Measurements from ENCODE around the gene CCSAP.
A peak's percentile ranks its signal among the peaks of the same experiment; 100 is the strongest.
"Not testable (repeated sequence)": the region's sequence is repeated elsewhere in the genome, so short reads cannot be mapped to it uniquely, and the experiment has no call there.

Gene CCSAP

GRCh38 chr1:229364207-229365065 lies 21.6 kb upstream of the CCSAP start:
- no peak for DNase-seq (ENCODE audit: low spot score)

GRCh38 chr1:229363723-229364122 lies 20.9 kb upstream of the CCSAP start:
- DNase-seq (ENCODE audit: low spot score), result no peak

- no peak for DNase-seq (ENCODE audit: low spot score)
Measured at GRCh38 chr1:229360420-229360819, 17.6 kb upstream of the CCSAP start.

DNA sequence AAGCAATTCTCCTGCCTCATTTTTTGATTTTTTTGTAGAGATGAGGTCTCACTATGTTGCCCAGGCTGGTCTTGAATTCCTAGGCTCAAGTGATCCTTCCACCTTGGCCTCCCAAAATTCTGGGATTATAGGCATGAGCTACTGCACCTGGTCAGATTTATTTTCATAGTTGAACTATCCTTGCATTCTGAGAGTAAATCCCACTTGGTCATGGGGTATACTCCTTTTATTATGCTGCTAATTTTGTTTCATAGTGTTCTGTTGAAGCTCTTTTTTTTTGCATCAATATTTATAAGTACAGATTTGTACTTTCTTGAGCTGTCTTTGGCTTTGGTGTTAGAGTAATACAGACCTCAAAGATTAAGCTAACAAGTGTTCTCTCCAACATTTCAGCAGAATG lies 12.8 kb upstream of the CCSAP start:
- DNase-seq (ENCODE audit: low spot score), result no peak

DNA sequence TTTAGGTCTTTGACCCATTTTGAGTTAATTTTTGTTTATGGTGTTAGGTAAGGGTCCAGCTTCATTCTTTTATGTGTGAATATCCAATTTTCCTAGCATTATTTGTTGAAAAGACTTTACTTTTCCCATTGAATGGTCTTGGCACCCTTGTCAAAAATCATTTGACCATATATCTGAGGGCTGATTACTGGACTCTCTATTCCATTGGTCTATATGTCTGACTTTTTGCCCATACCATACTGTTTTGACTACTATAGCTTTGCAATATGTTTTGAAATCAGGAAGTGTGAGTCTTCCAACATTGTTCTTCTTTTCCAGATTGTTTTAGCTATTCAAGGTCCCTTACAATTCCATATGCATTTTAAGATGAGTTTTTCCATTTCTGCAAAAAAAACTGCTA lies 11.4 kb upstream of the CCSAP start:
- DNase-seq (ENCODE audit: low spot score), result no peak

DNA sequence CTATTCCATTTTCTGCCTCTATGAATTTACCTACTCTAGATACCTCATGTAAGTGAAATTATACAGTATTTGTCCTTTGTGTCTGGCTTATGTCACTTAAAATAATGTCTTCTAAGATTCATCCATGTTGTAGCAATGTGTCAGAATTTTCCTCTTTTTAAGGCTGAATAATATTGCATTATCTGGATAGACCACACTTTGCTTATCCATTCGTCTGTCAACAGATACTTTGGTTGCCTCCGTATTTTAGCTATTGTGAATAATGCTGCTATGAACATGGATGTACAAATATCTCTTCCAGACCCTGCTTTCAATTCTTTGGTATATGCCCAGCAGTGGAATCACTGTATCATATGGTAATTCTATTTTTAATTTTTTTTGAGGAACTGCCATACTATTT lies 10.1 kb upstream of the CCSAP start:
- no peak for DNase-seq (ENCODE audit: low spot score)

- DNase-seq (ENCODE audit: low spot score), result no peak
Measured at GRCh38 chr1:229349463-229350385, 6.9 kb upstream of the CCSAP start.

DNA sequence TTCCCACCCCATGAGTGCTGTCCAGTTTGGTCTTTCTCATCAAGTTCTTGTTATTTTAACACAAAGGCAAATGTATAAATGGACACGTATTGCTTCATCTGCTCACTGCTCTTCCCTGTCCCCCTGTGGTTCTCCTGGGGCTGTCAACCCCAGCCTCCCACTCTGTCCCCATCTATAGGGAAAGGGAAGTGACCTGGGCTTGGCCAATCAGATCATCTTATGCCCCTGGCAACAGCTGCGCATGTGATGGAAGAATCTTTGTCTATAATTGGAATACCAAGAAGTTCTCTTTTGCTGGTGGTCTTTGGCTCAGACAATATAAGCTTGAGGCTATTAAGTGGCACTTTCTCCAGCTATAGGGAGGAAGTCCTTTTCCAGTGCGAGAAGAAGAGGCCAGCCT lies 4.7 kb upstream of the CCSAP start:
- no peak for DNase-seq (ENCODE audit: low spot score)

DNA sequence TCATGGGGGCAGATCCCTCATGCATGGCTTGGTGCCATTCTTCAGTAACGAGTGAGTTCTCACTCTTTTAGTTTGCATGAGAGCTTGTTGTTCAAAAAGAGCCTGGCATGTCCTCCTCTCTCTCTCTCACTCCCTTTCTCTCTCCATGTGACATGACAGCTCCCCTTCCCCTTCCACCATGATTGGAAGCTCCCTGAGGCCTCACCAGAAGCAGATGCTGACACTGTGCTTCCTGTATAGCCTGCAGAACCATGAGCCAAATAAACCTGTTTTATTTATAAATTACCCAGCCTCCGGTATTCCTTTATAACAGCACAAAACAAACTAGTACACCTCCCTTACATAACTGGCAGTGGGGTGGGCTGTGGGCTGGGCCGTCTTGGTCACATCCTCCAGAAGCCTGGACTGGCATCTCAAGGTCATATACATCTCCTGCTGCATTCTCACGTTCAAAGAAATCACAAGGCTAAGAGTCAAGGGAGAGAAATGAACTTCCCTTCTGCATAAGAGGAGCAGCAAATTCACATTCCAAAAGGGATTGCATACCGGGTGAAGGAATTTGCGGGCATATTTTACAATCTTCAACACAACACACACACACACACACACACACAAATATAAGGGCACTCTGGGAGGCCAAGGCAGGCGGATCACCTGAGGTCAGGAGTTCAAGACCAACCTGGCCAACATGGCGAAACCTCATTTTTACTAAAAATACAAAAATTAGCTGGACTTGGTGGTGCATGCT lies 2.3 kb upstream of the CCSAP start:
- no peak for DNase-seq (ENCODE audit: low spot score)

GRCh38 chr1:229344139-229344538 lies 1.3 kb upstream of the CCSAP start:
- no peak for DNase-seq (ENCODE audit: low spot score)

DNA sequence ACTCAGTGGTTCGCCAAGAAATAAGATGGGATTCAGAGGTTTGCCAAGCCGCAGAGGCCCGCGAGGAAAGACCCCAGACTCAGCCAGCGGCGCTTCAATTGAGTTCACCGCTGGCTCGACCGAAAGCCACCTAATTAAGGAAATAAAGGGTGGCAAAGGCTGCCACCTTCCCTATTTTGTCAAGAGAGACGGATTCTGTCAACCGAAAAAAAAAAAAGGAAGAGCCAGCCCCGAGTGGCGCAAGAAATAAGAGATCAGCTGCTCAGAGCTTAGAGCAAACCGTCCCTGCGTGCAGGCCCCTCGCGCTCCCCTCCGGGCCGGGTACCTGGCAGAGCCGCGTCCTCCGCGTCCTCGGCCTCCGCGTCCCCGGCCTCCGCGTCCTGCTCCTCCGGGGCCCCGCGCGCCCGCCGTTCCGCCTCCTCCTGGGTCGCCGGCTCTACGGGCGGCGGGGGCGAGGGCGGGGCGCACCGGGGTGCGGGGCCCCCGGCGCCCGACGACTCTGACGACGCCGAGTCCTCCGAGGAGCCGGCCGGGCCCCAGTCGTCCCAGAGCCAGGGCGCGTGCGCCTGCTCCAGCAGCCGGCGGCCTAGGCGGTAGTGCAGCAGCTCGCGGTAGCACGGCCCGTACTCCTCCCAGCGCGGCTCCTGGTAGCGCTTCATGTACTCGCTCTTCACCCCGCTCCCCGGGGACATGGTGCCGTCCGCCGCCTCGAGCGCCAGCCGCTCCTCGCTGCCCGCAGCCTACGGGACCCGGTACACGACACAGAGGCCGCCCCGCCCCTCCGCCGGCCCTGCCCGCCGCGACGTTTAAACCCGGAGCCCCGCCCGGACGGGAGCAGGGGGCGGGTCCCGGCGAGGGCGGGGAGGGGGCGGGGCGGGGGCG lies 832 bp downstream of the CCSAP start:
- DNase-seq (ENCODE audit: low spot score), result peak; percentile 97

DNA sequence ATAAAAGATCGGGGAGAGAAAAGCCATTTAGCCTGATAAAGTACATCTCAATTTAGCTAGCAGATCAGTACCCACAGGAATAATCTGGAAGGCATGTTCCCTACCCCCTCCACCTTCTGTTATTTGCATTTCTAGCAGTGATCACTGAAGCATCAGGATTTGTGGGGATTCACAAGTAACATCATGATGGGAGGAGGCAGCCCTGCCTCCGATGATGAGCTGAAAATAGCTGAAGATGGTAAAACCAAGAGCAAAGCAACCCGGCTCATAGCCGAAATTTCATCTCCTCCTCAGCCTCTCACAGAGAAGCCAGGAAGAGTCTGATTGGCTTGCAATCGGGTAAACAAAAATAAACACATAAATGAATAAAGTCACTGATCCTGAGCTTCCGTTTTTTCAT lies 2.4 kb downstream of the CCSAP start:
- no peak for DNase-seq (ENCODE audit: low spot score)

GRCh38 chr1:229339520-229339919 lies 3.3 kb downstream of the CCSAP start:
- DNase-seq (ENCODE audit: low spot score), result no peak

DNA sequence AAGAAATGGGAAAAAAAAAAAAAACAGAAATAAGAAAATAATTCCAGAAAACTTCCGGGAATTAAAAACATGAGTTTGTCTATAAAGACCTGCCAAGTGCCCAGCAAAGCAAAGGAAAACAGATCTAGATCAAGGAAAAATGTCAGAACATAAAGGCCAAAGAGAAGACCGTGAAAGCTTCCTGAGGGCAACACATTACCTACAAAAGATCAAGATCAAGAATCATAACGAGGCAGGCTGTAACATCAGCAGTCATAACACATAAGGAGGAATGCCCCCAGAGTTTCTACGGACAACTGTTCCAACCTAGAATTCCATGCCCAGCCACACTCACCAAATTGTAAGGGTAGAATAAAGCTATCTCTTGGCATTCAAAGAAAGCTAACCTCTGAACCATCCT lies 3.8 kb downstream of the CCSAP start:
- DNase-seq (ENCODE audit: low spot score), result no peak

- DNase-seq (ENCODE audit: low spot score), result no peak
Measured at GRCh38 chr1:229336345-229336744, 6.5 kb downstream of the CCSAP start.

- DNase-seq (ENCODE audit: low spot score), result no peak
Measured at GRCh38 chr1:229334716-229335115, 8.1 kb downstream of the CCSAP start.

- DNase-seq (ENCODE audit: low spot score), result no peak
Measured at GRCh38 chr1:229334269-229334668, 8.6 kb downstream of the CCSAP start.

- DNase-seq (ENCODE audit: low spot score), result no peak
Measured at GRCh38 chr1:229328598-229329362, 14.1 kb downstream of the CCSAP start.

DNA sequence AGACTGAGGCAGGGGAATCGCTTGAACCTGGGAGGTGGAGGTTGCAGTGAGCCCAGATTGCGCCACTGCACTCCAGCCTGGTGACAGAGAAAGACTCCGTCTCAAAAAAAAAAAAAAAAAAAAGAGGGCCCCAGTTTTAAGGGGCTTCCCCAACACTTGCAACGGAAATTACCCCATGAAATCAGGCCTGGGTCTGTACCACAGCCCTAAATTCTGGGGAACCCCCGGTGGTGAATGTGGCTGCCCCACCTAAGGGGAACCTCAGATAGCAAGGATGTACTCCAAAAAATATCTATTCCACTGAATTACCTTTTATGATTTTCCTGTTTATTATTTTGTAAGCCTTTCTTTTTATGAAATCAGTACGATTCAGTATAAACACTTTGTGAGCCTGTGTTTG lies 15.1 kb downstream of the CCSAP start:
- DNase-seq (ENCODE audit: low spot score), result not testable (repeated sequence)

DNA sequence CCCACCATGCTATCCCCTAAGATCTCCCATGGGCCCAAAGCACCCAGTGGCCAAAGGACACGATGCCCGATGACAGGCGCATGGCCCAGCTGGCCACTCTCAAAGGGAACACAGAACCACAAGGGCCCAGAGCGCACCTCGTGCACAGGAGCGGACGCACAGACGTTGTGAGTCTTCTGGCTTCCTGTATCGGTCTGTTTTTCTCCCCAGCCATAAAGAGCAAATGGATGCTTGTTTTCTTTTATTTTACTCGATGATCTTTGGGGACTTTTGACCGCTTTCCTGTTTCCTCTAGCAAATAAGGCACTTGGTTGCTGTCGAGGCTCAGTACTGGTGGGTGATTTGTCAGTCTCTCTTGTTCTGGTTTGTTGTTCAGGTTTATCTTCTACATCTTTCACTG lies 16.2 kb downstream of the CCSAP start:
- no peak for DNase-seq (ENCODE audit: low spot score)

Data from GM03348 (cell line).